ENCODE data around the gene TMEM163. TPM values are rescaled to one million over a fixed set of nuclear protein-coding genes. Genes with fewer than 3 reads are reported as not detected.

The TMEM163 gene
- total RNA-seq, 3 donors from 2014 or later = 0.41 to 1.5 (median 0.60) TPM

GRCh38 chr2:134668821-134669220, 50.0 kb downstream of the TMEM163 start:
- no peak overlapping the region for H3K4me3 ChIP-seq
- H3K36me3 ChIP-seq (ENCODE audit: low read depth) = no peaks in the 10 kb centered on the region
- intact Hi-C loops (cut with DNase I, micrococcal nuclease) = no loop called here
- H3K4me1 ChIP-seq (ENCODE audit: low read depth) = no peaks in the 10 kb centered on the region
- no peaks in the 10 kb centered on the region for H3K9me3 ChIP-seq
- peak; percentile 77 for ATAC-seq
- TF ChIP-seq, protein P1, sequence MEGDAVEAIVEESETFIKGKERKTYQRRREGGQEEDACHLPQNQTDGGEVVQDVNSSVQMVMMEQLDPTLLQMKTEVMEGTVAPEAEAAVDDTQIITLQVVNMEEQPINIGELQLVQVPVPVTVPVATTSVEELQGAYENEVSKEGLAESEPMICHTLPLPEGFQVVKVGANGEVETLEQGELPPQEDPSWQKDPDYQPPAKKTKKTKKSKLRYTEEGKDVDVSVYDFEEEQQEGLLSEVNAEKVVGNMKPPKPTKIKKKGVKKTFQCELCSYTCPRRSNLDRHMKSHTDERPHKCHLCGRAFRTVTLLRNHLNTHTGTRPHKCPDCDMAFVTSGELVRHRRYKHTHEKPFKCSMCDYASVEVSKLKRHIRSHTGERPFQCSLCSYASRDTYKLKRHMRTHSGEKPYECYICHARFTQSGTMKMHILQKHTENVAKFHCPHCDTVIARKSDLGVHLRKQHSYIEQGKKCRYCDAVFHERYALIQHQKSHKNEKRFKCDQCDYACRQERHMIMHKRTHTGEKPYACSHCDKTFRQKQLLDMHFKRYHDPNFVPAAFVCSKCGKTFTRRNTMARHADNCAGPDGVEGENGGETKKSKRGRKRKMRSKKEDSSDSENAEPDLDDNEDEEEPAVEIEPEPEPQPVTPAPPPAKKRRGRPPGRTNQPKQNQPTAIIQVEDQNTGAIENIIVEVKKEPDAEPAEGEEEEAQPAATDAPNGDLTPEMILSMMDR (IDR thresholded peaks at IDR 0.05) = no peak
- DNase-seq = peak in 2 of 3 donors; percentile 60 to 85

GRCh38 chr2:134667541-134667940, 51.3 kb downstream of the TMEM163 start:
- Histone ChIP-seq H3K4me3 (no peak overlapping the region), H3K9me3 (no peaks in the 10 kb centered on the region), H3K4me1 (ENCODE audit: low read depth) (no peaks in the 10 kb centered on the region), H3K36me3 (ENCODE audit: low read depth) (no peaks in the 10 kb centered on the region)
- ATAC-seq (no peak), DNase-seq (no peak)
- intact Hi-C loops (cut with DNase I, micrococcal nuclease) = no loop called here
- TF ChIP-seq, protein P1 (IDR thresholded peaks at IDR 0.05) = no peak

DNA sequence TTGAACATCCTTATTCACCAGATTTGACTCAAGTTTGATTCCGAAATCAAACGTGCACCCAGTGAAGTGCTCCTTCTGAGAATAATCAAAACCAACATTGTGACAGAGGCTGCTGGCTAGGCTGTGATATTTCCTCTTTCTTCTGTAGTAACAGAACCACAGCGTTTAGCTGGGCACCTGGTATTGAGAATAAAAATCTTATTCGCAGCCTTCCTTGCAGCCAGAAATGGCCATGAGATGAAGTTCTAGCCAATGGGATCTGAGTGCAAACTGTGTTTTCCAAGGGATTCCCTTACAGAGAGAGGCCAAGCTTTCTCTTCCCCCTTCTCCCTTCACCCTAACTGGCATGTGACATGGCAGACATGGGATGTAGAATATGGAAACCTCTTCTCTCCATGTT, 51.7 kb downstream of the TMEM163 start:
- Histone ChIP-seq H3K36me3 (ENCODE audit: low read depth) (no peaks in the 10 kb centered on the region), H3K4me1 (ENCODE audit: low read depth) (no peaks in the 10 kb centered on the region), H3K9me3 (no peaks in the 10 kb centered on the region), H3K4me3 (no peak overlapping the region)
- TF ChIP-seq, protein P1 (IDR thresholded peaks at IDR 0.05) = no peak
- ATAC-seq (no peak), DNase-seq (no peak)
- intact Hi-C loops (cut with DNase I, micrococcal nuclease) = no loop called here

DNA sequence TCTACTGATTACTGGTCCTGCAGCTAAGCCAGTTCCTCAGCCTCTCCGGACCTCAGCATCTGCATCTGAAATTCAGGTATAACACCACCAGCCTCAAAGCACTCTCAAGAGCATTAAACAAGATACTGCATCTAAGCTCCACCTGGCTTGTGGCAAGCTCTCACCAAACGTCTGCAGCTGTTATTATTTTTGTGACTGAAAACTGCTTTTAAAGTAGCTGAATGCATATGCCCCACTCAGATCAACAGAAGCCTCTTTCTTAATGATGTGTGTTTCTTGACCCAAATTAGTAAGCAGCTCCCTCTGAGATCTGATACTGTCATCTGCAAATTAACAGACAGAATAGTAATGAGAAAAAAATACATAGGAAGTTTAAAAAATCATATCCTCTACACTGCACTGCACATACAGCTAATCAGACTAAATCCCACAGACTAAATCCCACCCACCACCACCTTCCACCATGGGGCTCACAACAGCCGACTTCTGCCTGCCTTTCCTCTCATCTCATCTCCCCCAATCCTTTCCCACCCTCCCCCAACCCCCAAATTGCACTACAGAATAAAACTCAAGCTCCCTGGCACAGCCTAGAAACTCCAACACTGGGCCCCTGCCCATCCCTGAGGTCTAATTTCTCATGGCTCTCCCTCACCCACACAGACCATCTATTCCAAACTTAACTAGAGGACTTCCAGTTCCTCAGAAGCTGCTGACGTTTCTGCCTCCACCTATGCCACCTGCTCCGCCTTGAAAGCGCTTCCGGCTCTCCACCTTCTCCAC, 52.9 kb downstream of the TMEM163 start:
- Histone ChIP-seq H3K9me3 (no peaks in the 10 kb centered on the region), H3K36me3 (ENCODE audit: low read depth) (no peaks in the 10 kb centered on the region), H3K4me1 (ENCODE audit: low read depth) (no peaks in the 10 kb centered on the region), H3K4me3 (no peak overlapping the region)
- TF ChIP-seq, protein P1 (IDR thresholded peaks at IDR 0.05) = no peak
- no peak for ATAC-seq
- intact Hi-C loops (cut with DNase I, micrococcal nuclease) = no loop called here
- no peak for DNase-seq

DNA sequence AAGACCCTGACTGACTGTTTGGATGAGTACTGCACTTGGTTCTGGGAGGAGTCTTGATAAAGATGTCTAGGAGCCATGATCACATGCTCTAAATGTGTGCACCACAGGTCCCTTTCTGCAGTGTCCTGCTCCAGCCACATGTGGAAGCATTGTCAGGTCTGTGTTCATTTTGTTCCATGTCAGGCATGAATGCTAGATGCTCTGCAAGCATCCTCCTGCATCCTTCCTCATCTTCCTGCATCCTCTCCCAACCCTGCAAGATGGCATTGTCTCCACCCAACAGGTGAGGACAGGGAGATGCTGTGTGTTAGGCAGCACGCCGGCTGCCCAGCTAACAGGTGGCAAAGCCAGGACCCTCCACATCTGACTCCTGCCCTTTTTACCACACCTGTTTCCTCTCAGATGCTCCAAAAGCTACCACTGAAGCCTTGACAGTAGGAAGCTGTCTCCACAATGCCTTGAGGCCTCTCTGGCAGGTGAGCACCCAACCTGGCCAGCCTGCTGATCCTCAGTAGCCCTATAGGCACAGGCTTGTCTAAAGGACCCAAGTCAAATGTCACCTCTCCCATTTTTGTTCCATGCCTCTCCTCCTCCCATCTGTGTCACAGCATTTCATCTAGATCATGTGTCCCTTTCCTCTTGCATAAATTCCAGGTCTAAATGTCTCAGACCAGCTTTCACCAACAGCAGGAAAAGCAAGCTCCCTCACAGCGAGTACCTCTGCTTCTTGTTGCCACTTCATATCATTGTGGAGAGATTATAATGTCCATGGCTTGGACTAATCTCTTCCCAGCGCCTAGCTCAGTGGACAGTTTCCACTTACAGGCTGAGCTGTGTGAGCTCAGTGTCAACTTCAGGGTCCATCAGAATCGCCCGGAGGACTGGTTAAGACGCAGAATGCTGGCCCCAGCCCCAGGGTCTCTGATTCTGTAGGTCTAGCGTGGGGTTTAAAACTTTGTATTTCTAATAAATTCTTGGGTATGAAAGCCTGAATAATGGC, 55.0 kb downstream of the TMEM163 start:
- no peaks in the 10 kb centered on the region for H3K4me1 ChIP-seq (ENCODE audit: low read depth)
- ATAC-seq (no peak), DNase-seq (no peak)
- no peaks in the 10 kb centered on the region for H3K36me3 ChIP-seq (ENCODE audit: low read depth)
- H3K9me3 ChIP-seq = no peaks in the 10 kb centered on the region
- intact Hi-C loops (cut with DNase I, micrococcal nuclease) = no loop called here
- H3K4me3 ChIP-seq = no peak overlapping the region
- TF ChIP-seq, protein P1 (IDR thresholded peaks at IDR 0.05) = no peak
